PFSK-1 (cell line): ENCODE results near the gene ST6GAL2.

Experiments used
- REST ChIP-seq, 2 experiments: IDR thresholded peaks; 2 replicates each; pipeline versions ENCODE4 v1.6.1 to v1.8.0; 2011 to 2012; ENCODE audit warnings: low read depth in 2 of 2, low read length in 2 of 2, control low read depth in 1 of 2, inconsistent platforms in 1 of 2, mild to moderate bottlenecking in 1 of 2, moderate library complexity in 1 of 2; ENCODE audit not compliant: insufficient read depth in 1 of 2
- TAF1 ChIP-seq: IDR thresholded peaks from 2 replicates; pipeline ENCODE4 v1.6.1; 2012; ENCODE audit warnings: low read length, control low read depth, borderline replicate concordance; ENCODE audit not compliant: insufficient read depth

- TF ChIP-seq REST (IDR thresholded peaks at IDR 0.05; ENCODE audit: insufficient read depth in 1 of 2, low read depth in 2 of 2, low read length in 2 of 2): no peak
- no peak for TF ChIP-seq TAF1
Measured at GRCh38 chr2:106828119-106828518, 57.8 kb downstream of the ST6GAL2 start.
